Stimulated activated CD4-positive, alpha-beta T cell treated with anti-CD3 and anti-CD28 coated beads, Interleukin-2, amount 100 ng/mL, for 24 hours (primary cell): Measurements from ENCODE around the gene DSCAM.
"Not testable (repeated sequence)": the region's sequence is repeated elsewhere in the genome, so short reads cannot be mapped to it uniquely, and the experiment has no call there.

ENCODE experiments used
- DNase-seq, 2 donors: peaks; one replicate each; pipeline ENCODE4 v3.0.0-alpha.2; 2020

The DSCAM gene

DNA sequence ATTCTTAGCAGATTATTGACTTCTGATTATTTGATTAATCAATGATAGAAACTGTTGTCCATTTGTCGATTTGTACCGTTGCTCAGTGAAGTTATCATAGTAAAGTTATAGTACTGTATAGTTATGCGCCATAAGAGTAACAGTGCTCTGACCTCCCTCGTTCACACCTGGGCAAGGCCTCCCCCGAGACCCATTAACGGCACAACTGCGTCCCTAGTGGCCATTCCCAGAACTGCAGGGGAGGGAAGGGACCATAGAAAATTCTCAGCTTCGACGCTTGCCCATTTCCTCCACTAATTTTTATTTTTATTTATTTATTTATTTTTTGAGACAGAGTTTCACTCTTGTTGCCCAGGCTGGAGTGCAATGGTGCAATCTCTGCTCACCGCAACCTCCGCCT, 334.4 kb downstream of the DSCAM start:
- peak in 1 of 2 donors; percentile 32 for DNase-seq

DNA sequence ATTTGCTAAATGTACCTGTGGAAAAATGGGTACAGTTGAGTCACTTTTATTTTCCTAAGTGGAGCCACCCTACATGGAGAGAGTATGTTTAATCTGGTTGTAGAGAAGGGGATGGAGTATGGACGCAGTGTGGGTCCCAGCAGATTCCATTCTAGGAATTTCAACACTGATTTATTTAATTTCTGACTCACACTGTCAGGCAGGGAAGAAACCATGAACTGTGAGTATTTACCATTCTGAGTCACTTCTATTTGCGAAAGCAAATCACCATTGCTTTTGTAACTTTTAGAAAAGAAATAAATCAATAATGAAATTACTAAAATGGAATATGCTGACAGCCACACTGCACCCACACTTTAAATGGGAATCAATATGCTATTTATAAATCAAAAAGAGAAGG, 339.0 kb downstream of the DSCAM start:
- DNase-seq: no peak

DNA sequence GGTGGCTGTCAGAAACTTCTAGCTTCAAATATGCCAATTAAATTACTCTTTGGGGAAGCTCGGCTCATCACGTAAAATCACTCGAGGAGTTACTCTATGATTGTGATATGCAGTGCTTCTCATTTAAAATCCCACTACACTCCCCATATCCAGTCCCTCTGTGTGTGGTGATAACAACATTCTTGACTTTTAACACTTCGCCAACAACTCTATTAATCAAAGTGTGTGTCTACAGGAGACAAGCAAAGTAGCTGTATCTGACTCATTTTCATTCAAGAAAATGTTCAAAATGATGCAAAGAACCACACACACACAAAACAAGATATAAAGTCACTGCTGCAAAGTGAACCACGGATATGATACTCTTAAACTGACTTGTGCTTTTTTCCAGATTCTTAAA, 341.3 kb downstream of the DSCAM start:
- DNase-seq: no peak

GRCh38 chr21:40505244-40505643, 341.7 kb downstream of the DSCAM start:
- DNase-seq: no peak

GRCh38 chr21:40504825-40505224, 342.1 kb downstream of the DSCAM start:
- no peak for DNase-seq

DNA sequence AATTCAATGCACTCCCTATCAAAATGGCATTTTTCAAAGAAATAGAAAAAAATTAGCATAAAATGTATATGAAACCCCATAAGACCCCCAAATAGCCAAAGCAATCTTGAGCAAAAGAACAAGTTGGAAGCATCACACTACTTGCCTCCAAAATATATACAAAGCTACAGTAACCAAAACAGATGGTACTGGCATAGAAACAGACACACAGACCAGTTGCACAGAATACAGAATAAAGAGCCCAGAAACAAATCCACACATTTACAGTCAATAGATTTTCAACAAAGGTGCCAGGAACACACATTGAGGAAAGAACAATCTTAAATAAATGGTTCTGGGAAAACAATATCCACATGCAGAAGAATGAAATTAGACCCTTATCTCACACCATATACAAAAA, 350.8 kb downstream of the DSCAM start:
- DNase-seq: no peak

GRCh38 chr21:40490408-40490807, 356.6 kb downstream of the DSCAM start:
- DNase-seq: no peak

DNA sequence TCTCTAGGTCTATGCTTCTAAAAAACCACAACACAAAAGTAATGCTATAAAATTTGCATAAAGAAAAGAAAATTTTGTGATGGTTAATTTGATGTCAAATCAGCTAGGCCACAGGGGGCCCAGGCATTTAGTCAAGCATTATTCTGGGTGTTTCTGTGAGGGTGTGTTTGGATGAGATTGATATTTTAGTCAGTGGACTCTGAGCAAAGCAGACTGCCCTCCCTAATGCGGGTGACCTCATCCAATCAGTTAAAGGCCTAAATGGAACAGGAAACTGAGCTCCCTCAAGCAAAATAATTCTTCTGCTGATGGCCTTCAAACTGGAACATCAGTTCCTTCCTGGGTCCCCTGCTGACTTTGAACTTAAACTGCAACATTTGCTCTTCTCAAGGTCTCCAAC, 358.0 kb downstream of the DSCAM start:
- DNase-seq: no peak

GRCh38 chr21:40481764-40482163, 365.2 kb downstream of the DSCAM start:
- no peak for DNase-seq

- DNase-seq: no peak
Measured at GRCh38 chr21:40474513-40474912, 372.4 kb downstream of the DSCAM start.

GRCh38 chr21:40472013-40472412, 374.9 kb downstream of the DSCAM start:
- no peak for DNase-seq

DNA sequence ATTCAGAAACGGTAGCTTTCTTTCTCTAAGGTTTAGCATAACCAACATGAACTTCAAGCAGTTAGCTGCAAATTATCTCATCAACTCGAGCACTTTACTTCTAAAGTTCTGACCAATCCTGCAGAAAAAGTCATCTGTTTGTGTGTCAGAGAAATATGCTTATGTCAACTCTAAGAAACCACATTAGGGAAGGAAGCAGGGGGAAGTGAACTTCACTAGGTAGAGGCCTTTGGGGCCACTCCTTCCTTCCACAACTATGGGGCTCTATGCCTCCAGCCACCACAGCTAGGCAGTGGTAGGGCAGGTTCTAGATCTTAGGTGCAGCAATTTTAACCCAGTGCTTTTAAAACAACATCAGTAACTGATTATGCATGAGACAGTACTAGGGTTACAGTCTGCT, 375.9 kb downstream of the DSCAM start:
- no peak for DNase-seq

DNA sequence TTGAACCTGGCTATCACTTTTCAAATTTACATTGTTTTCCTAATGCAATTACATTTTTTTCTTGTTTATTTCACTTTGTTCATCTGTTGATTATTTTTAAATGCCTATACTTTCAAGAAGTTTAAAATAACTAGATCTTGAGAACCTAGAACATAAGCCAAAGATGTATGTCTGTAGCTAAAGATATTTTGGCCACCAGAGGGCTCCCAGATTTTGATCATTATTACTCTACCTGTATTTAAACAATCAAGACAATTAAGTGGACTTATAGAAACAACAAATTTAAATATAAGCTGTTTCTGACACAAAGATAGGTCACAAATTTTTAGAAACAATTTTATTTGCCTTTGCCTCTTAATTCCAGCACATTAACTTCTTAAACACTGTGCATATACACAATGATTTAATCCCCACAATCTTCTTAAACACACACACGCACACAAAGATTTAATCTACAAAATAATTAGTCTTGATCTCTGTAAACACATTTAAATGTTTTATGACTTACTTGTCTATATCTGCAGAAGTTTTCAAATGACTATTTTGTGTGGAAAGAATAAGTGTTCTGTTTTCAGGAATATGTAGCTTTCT, 380.0 kb downstream of the DSCAM start:
- no peak for DNase-seq

DNA sequence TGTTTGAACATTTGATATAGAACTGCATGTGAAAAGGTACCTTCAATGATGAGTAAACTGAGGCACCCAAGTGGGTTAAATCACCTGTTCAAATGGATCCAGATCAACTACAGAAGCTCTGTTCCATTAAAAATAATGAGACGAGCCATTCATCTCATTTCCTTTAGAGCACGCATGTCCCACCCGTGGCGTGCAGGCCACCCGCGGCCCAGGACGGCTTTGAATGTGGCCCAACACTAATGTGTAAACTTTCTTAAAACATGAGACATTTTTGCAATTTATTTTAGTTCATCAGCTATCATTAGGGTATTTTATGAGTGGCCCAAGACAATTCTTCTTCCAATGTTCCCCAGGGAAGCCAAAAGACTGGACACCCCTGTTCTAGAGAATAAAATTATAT, 381.6 kb downstream of the DSCAM start:
- DNase-seq: no peak

- no peak for DNase-seq
Measured at GRCh38 chr21:40463176-40463575, 383.8 kb downstream of the DSCAM start.

DNA sequence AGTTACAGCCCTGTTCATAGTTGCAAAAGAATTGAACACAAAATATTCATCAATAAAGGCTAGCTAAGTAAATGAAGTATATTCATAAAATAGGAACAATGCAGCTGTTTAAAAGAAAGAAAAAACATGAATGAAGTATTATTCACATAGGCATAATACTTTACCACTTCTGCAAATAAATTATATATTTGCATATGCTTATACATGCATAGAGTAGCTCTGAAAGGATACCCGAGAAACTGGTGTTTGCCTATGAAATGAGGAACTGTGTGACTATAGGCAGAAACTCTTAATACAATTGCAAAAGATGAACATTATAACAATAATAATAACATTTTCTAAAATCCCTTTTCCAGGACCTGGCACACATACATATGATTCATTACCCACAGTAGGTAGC, 385.9 kb downstream of the DSCAM start:
- no peak for DNase-seq

- no peak for DNase-seq
Measured at GRCh38 chr21:40457741-40458140, 389.2 kb downstream of the DSCAM start.

DNA sequence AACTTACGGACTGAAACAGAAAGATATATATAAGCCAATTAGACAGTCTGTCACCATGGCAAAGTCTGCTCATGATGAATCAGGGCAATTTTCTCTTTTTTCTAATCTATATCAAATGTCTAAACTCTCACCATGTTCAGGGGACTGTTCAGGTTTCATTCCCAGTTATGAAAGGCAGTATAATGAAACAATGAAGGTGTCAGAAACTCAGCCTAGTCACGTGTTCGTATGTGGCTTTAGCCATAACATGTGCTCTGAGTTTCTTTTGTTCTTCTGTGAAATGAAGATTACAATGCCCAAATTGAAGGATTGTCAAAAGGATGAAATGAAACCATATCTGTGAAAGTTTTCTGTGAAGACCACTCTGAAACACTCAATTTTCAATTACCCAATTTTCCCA, 392.9 kb downstream of the DSCAM start:
- DNase-seq: no peak

- no peak for DNase-seq
Measured at GRCh38 chr21:40453183-40453582, 393.8 kb downstream of the DSCAM start.

DNA sequence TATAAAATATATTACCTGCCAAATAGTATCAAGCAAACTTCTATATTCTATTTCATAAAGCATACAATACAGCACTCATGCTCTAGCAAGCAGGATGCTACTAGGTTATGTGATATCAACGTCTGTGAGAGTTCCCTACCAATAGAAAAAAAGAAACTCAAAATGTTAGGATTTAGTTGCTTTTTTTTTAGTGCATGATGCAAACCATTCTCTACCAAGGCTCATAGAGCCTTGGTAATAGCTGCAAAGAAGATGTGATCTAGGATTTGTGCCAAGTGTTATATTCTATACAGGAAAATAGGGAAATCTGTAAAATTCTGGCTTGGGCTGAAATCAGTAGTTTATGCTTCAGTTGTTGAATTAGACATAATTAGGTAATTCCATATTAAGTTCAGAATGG, 394.4 kb downstream of the DSCAM start:
- DNase-seq: no peak

GRCh38 chr21:40447016-40447415, 399.9 kb downstream of the DSCAM start:
- DNase-seq: no peak

DNA sequence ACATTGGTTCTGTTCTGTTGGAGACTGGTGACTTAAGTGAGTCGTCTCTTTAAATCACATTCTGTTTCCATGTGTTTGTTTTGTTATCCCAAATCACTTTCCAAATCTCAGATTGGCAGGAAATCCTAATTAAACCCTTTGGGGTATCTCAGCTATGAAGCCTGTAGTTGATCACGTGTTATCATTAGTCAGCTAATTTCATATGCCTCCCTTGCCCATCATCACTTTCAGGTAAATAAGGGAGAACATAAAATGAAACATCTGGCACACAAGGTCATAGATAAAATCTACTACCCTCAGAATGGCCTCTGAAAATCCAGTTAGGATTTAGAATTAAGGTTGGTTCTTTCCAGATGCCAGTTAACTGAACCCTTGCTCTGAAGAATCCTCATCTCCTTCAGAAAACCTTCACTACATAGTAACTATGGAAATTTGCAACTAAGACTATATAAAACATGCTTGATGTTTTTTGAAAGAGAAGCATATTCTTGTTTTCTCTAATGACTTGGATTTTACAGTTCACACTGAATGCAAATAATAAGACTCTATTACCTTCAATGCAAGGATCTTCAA, 401.5 kb downstream of the DSCAM start:
- DNase-seq: no peak

- DNase-seq: not testable (repeated sequence)
Measured at GRCh38 chr21:40439581-40439980, 407.4 kb downstream of the DSCAM start.

- no peak for DNase-seq
Measured at GRCh38 chr21:40438616-40439015, 408.3 kb downstream of the DSCAM start.

- DNase-seq: no peak
Measured at GRCh38 chr21:40436261-40436660, 410.7 kb downstream of the DSCAM start.
